WTC11 (cell line): ENCODE data around the gene RRBP1. TPM values are rescaled to one million over a fixed set of nuclear protein-coding genes. Genes with fewer than 3 reads are reported as not detected.

Experiments
- ATAC-seq: fragments of 200-7000 bp; cut with Tn5 transposase; 2 replicates; pipeline ENCODE4 v1.10.0; 2021; ENCODE audit warnings: mild to moderate bottlenecking, moderate library complexity
- CTCF ChIA-PET: fragments of 300-600 bp; sonication (Branson Sonifier 250); formaldehyde crosslinking; loops from one replicate; lab custom pipeline; 2021; ENCODE audit warnings: antibody characterized with exemption; lab: Charles Lee
- POLR2A ChIA-PET: fragments of 350-600 bp; sonication (Branson Sonifier 250); formaldehyde crosslinking; loops from one replicate; lab custom pipeline; 2021; ENCODE audit warnings: antibody characterized with exemption; lab: Charles Lee
- DNase-seq: peaks from one replicate; pipeline ENCODE4 v3.0.0; 2021; ENCODE audit warnings: low spot score
- H3K27ac Mint-ChIP-seq: 2 replicates; pipeline ENCODE4 v1.8.0; 2021; ENCODE audit warnings: mixed read lengths
- H3K27me3 Mint-ChIP-seq: 2 replicates; pipeline ENCODE4 v1.8.0; 2021; ENCODE audit warnings: low read depth, mild to moderate bottlenecking, moderate library complexity, mixed read lengths
- H3K36me3 Mint-ChIP-seq: 2 replicates; pipeline ENCODE4 v1.8.0; 2021; ENCODE audit warnings: mixed read lengths
- H3K4me1 Mint-ChIP-seq: 2 replicates; pipeline ENCODE4 v1.8.0; 2022; ENCODE audit warnings: mixed read lengths
- H3K4me3 Mint-ChIP-seq: 2 replicates; pipeline ENCODE4 v1.8.0; 2021; ENCODE audit warnings: mild to moderate bottlenecking, moderate library complexity, mixed read lengths
- H3K9me3 Mint-ChIP-seq: 2 replicates; pipeline ENCODE4 v1.8.0; 2021; ENCODE audit warnings: mixed read lengths
- CREB1 ChIP-seq: sonication (generic); formaldehyde crosslinking; IDR thresholded peaks from 2 replicates; pipeline ENCODE4 v1.8.0; 2023; ENCODE audit warnings: mild to moderate bottlenecking, missing genetic modification reagents
- CREM ChIP-seq: sonication (generic); formaldehyde crosslinking; IDR thresholded peaks from 2 replicates; pipeline ENCODE4 v1.8.1; 2022; ENCODE audit warnings: mild to moderate bottlenecking, missing genetic modification reagents, moderate library complexity
- FOXK1 ChIP-seq: sonication (generic); formaldehyde crosslinking; IDR thresholded peaks from 2 replicates; pipeline ENCODE4 v1.8.0; 2022; ENCODE audit warnings: mild to moderate bottlenecking, moderate library complexity, missing genetic modification reagents
- GABPB1 ChIP-seq: sonication (generic); formaldehyde crosslinking; IDR thresholded peaks from 2 replicates; pipeline ENCODE4 v1.8.1; 2023; ENCODE audit warnings: mild to moderate bottlenecking, missing genetic modification reagents
- GTF2I ChIP-seq: fragments of 250-450 bp; sonication (Bioruptor Pico); conservative IDR thresholded peaks from 2 replicates; pipeline ENCODE4 v1.4.0; 2021; ENCODE audit warnings: mild to moderate bottlenecking
- RORB ChIP-seq: fragments of 250-450 bp; sonication (Bioruptor Pico); IDR thresholded peaks from 2 replicates; pipeline ENCODE4 v1.9.0; 2021; ENCODE audit warnings: mild to moderate bottlenecking
- total RNA-seq: library from RNA; stranded (reverse); gene quantifications from 3 replicates; pipeline ENCODE4 v1.2.3, GENCODE V29; 2021
- TF ChIP-seq, protein P1 (sequence below): sonication (generic); formaldehyde crosslinking; IDR thresholded peaks from 2 replicates; pipeline ENCODE4 v1.8.0; 2022; ENCODE audit warnings: mild to moderate bottlenecking, missing genetic modification reagents
- TF ChIP-seq, protein P2 (sequence below): sonication (generic); formaldehyde crosslinking; IDR thresholded peaks from 2 replicates; pipeline ENCODE4 v1.8.1; 2022; ENCODE audit warnings: mild to moderate bottlenecking, missing genetic modification reagents, moderate library complexity, borderline replicate concordance
- TF ChIP-seq, protein P3 (sequence below): fragments of 250-450 bp; sonication (Bioruptor Pico); IDR thresholded peaks from 2 replicates; pipeline ENCODE4 v1.9.0; 2021; ENCODE audit warnings: mild to moderate bottlenecking
- TF ChIP-seq, protein P4 (sequence below): sonication (generic); formaldehyde crosslinking; IDR thresholded peaks from 2 replicates; pipeline ENCODE4 v1.8.1; 2022; ENCODE audit warnings: missing genetic modification reagents, borderline replicate concordance
- TF ChIP-seq, protein P5 (sequence below): sonication (generic); formaldehyde crosslinking; IDR thresholded peaks from 2 replicates; pipeline ENCODE4 v1.8.1; 2023; ENCODE audit warnings: mild to moderate bottlenecking, missing genetic modification reagents, moderate library complexity
- TF ChIP-seq, protein P6 (sequence below): sonication (generic); formaldehyde crosslinking; conservative IDR thresholded peaks from 2 replicates; pipeline ENCODE4 v1.8.1; 2022; ENCODE audit warnings: mild to moderate bottlenecking, missing genetic modification reagents
- TF ChIP-seq, protein P7 (sequence below): sonication (generic); formaldehyde crosslinking; IDR thresholded peaks from 2 replicates; pipeline ENCODE4 v1.8.0; 2022; ENCODE audit warnings: mild to moderate bottlenecking, missing genetic modification reagents
- TF ChIP-seq, protein P8 (sequence below): sonication (generic); formaldehyde crosslinking; IDR thresholded peaks from 2 replicates; pipeline ENCODE4 v1.8.0; 2023; ENCODE audit warnings: mild to moderate bottlenecking, missing genetic modification reagents
- TF ChIP-seq, protein P9 (sequence below): sonication (generic); formaldehyde crosslinking; IDR thresholded peaks from 2 replicates; pipeline ENCODE4 v1.8.1; 2023; ENCODE audit warnings: mild to moderate bottlenecking, missing genetic modification reagents, borderline replicate concordance

RRBP1 gene
- total RNA-seq, 1 experiment from 2014 or later = 171 TPM

DNA sequence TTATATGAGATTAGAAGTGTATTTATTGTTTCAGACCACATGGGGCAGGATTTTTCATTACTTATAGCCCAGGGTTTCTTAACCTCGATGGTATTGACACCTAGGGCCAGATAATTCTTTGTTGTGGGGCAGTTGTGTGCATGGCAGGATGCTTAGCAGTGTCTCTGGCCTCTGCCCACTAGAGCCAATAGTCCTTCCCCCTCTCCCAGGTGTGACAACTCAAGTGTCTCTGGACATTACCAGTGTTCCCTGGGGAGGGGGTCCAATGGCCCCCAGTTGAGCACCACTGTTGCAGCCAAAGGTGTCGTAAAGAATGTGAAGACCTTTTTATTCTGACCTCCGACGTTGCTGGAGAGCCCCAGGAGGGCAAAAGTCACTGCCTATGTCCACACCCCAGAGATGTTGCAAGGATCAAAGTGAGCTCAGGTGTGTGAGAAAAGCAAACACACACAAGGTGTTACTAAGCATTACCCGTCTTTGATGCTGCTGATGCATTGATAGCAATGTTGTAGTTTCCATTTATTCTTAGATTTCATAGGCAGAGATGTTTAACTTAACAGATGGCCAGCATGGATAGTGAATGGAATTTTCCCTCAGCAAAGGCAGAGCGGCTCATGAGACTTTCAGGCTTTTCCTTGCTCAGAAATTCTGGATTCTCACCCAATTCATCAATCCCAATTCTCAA is 39.9 kb upstream of the RRBP1 start:
- ChIA-PET POLR2A (no interaction called here), CTCF (interaction anchor here (0.8 kb wide), 1 partner anchor 176 kb away, joined by 3 read pairs; no protein-coding TSS in a partner anchor)
- no peak for ATAC-seq
- Mint-ChIP-seq H3K4me3 (no peak overlapping the region), H3K4me1 (no peaks in the 10 kb centered on the region; the same call in 1 of the 2 replicates), H3K9me3 (0 out of 2 replicates have a peak, but pooled peaks cover 3% of the 10 kb centered on the region)
- peak; percentile 91 for TF ChIP-seq GABPB1 (CRISPR knock-in tag)
- TF ChIP-seq, protein P1, sequence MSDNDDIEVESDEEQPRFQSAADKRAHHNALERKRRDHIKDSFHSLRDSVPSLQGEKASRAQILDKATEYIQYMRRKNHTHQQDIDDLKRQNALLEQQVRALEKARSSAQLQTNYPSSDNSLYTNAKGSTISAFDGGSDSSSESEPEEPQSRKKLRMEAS (CRISPR knock-in tag) = no peak
- TF ChIP-seq, all 79 proteins: peak for 1
- no peak for DNase-seq
- H3K27me3 Mint-ChIP-seq = no peaks in the 10 kb centered on the region; the same call in 1 of the 2 replicates
- no peaks in the 10 kb centered on the region for H3K36me3 Mint-ChIP-seq
- H3K27ac Mint-ChIP-seq = no peak overlapping the region

DNA sequence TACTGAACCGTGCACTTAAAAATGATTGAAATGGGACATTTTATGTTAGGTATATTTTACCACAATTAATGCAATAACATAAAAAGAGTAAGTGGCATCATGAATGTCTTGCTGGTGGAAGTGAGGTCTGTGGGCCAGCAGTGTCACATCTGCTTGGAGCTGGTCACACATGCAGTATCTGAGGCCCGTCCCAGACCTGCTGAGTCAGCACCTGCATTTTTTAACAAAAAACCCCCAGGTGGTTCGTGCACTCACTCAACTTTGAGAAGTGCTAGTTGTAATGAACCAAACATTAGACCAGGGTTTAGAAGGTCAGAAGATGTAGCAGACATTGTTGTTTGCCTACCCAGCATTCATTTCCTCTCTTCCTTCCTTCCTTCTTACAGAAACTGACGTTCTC is 38.7 kb upstream of the RRBP1 start:
- CTCF ChIA-PET = no interaction called here
- Mint-ChIP-seq H3K4me1 (no peaks in the 10 kb centered on the region; the same call in 1 of the 2 replicates), H3K4me3 (no peak overlapping the region), H3K9me3 (0 out of 2 replicates have a peak, but pooled peaks cover 3% of the 10 kb centered on the region), H3K36me3 (no peaks in the 10 kb centered on the region), H3K27me3 (no peaks in the 10 kb centered on the region; the same call in 1 of the 2 replicates), H3K27ac (no peak overlapping the region)
- no peak for TF ChIP-seq RORB (CRISPR knock-in tag)
- TF ChIP-seq GTF2I (CRISPR knock-in tag) = no peak
- TF ChIP-seq, protein P2, sequence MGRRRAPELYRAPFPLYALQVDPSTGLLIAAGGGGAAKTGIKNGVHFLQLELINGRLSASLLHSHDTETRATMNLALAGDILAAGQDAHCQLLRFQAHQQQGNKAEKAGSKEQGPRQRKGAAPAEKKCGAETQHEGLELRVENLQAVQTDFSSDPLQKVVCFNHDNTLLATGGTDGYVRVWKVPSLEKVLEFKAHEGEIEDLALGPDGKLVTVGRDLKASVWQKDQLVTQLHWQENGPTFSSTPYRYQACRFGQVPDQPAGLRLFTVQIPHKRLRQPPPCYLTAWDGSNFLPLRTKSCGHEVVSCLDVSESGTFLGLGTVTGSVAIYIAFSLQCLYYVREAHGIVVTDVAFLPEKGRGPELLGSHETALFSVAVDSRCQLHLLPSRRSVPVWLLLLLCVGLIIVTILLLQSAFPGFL (CRISPR knock-in tag) = no peak
- TF ChIP-seq, protein P3, sequence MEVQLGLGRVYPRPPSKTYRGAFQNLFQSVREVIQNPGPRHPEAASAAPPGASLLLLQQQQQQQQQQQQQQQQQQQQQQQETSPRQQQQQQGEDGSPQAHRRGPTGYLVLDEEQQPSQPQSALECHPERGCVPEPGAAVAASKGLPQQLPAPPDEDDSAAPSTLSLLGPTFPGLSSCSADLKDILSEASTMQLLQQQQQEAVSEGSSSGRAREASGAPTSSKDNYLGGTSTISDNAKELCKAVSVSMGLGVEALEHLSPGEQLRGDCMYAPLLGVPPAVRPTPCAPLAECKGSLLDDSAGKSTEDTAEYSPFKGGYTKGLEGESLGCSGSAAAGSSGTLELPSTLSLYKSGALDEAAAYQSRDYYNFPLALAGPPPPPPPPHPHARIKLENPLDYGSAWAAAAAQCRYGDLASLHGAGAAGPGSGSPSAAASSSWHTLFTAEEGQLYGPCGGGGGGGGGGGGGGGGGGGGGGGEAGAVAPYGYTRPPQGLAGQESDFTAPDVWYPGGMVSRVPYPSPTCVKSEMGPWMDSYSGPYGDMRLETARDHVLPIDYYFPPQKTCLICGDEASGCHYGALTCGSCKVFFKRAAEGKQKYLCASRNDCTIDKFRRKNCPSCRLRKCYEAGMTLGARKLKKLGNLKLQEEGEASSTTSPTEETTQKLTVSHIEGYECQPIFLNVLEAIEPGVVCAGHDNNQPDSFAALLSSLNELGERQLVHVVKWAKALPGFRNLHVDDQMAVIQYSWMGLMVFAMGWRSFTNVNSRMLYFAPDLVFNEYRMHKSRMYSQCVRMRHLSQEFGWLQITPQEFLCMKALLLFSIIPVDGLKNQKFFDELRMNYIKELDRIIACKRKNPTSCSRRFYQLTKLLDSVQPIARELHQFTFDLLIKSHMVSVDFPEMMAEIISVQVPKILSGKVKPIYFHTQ (CRISPR knock-in tag) = no peak
- no peak for TF ChIP-seq FOXK1 (CRISPR knock-in tag)
- TF ChIP-seq, protein P4, sequence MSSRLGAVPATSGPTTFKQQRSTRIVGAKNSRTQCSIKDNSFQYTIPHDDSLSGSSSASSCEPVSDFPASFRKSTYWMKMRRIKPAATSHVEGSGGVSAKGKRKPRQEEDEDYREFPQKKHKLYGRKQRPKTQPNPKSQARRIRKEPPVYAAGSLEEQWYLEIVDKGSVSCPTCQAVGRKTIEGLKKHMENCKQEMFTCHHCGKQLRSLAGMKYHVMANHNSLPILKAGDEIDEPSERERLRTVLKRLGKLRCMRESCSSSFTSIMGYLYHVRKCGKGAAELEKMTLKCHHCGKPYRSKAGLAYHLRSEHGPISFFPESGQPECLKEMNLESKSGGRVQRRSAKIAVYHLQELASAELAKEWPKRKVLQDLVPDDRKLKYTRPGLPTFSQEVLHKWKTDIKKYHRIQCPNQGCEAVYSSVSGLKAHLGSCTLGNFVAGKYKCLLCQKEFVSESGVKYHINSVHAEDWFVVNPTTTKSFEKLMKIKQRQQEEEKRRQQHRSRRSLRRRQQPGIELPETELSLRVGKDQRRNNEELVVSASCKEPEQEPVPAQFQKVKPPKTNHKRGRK (CRISPR knock-in tag) = no peak
- TF ChIP-seq, protein P5, sequence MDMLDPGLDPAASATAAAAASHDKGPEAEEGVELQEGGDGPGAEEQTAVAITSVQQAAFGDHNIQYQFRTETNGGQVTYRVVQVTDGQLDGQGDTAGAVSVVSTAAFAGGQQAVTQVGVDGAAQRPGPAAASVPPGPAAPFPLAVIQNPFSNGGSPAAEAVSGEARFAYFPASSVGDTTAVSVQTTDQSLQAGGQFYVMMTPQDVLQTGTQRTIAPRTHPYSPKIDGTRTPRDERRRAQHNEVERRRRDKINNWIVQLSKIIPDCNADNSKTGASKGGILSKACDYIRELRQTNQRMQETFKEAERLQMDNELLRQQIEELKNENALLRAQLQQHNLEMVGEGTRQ (CRISPR knock-in tag) = no peak
- no peak for ATAC-seq
- DNase-seq = no peak
- POLR2A ChIA-PET = no interaction called here

DNA sequence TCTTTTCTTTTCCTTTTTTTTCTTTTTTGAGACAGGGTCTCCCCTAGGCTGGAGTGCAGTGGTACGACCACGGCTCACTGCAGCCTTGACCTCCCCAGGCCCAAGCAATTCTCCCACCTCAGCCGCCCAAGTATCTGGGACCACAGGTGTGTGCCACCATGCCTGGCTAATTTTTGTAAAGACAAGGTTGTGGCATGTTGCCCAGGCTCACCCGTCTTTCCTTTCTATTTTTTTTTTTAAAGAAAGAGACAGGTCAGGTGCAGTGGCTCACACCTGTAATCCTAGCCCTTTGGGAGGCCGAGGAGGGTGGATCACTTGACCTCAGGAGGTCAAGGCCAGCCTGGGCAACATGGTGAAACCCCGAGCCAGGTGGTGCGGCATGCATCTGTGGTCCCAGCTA is 34.3 kb upstream of the RRBP1 start:
- H3K4me3 Mint-ChIP-seq = no peak overlapping the region
- H3K27ac Mint-ChIP-seq = no peak overlapping the region
- H3K4me1 Mint-ChIP-seq = peaks cover under 1% of the 10 kb centered on the region
- ChIA-PET CTCF (interaction anchor here (1.0 to 1.4 kb wide), 2 partner anchors 34 kb away, joined by 4 to 5 read pairs; partner anchors contain the start of gene RRBP1), POLR2A (no interaction called here)
- H3K36me3 Mint-ChIP-seq = no peaks in the 10 kb centered on the region
- no peak for ATAC-seq
- H3K27me3 Mint-ChIP-seq = no peaks in the 10 kb centered on the region
- H3K9me3 Mint-ChIP-seq = no peaks in the 10 kb centered on the region
- DNase-seq = no peak
- TF ChIP-seq, protein P6, sequence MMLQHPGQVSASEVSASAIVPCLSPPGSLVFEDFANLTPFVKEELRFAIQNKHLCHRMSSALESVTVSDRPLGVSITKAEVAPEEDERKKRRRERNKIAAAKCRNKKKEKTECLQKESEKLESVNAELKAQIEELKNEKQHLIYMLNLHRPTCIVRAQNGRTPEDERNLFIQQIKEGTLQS (CRISPR knock-in tag) = no peak
- TF ChIP-seq, protein P7, sequence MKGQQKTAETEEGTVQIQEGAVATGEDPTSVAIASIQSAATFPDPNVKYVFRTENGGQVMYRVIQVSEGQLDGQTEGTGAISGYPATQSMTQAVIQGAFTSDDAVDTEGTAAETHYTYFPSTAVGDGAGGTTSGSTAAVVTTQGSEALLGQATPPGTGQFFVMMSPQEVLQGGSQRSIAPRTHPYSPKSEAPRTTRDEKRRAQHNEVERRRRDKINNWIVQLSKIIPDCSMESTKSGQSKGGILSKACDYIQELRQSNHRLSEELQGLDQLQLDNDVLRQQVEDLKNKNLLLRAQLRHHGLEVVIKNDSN = no peak
- TF ChIP-seq CREB1 (CRISPR knock-in tag) (no peak), CREM (CRISPR knock-in tag) (no peak), FOXK1 (CRISPR knock-in tag) (no peak)
- TF ChIP-seq, protein P8, sequence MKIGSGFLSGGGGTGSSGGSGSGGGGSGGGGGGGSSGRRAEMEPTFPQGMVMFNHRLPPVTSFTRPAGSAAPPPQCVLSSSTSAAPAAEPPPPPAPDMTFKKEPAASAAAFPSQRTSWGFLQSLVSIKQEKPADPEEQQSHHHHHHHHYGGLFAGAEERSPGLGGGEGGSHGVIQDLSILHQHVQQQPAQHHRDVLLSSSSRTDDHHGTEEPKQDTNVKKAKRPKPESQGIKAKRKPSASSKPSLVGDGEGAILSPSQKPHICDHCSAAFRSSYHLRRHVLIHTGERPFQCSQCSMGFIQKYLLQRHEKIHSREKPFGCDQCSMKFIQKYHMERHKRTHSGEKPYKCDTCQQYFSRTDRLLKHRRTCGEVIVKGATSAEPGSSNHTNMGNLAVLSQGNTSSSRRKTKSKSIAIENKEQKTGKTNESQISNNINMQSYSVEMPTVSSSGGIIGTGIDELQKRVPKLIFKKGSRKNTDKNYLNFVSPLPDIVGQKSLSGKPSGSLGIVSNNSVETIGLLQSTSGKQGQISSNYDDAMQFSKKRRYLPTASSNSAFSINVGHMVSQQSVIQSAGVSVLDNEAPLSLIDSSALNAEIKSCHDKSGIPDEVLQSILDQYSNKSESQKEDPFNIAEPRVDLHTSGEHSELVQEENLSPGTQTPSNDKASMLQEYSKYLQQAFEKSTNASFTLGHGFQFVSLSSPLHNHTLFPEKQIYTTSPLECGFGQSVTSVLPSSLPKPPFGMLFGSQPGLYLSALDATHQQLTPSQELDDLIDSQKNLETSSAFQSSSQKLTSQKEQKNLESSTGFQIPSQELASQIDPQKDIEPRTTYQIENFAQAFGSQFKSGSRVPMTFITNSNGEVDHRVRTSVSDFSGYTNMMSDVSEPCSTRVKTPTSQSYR = no peak
- TF ChIP-seq, protein P9, sequence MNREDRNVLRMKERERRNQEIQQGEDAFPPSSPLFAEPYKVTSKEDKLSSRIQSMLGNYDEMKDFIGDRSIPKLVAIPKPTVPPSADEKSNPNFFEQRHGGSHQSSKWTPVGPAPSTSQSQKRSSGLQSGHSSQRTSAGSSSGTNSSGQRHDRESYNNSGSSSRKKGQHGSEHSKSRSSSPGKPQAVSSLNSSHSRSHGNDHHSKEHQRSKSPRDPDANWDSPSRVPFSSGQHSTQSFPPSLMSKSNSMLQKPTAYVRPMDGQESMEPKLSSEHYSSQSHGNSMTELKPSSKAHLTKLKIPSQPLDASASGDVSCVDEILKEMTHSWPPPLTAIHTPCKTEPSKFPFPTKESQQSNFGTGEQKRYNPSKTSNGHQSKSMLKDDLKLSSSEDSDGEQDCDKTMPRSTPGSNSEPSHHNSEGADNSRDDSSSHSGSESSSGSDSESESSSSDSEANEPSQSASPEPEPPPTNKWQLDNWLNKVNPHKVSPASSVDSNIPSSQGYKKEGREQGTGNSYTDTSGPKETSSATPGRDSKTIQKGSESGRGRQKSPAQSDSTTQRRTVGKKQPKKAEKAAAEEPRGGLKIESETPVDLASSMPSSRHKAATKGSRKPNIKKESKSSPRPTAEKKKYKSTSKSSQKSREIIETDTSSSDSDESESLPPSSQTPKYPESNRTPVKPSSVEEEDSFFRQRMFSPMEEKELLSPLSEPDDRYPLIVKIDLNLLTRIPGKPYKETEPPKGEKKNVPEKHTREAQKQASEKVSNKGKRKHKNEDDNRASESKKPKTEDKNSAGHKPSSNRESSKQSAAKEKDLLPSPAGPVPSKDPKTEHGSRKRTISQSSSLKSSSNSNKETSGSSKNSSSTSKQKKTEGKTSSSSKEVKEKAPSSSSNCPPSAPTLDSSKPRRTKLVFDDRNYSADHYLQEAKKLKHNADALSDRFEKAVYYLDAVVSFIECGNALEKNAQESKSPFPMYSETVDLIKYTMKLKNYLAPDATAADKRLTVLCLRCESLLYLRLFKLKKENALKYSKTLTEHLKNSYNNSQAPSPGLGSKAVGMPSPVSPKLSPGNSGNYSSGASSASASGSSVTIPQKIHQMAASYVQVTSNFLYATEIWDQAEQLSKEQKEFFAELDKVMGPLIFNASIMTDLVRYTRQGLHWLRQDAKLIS (CRISPR knock-in tag) = no peak
